Measurements from ENCODE around the gene KCNAB2. TPM values are rescaled to one million over a fixed set of nuclear protein-coding genes. Genes with fewer than 3 reads are reported as not detected.

The KCNAB2 gene
- total RNA-seq, 2 donors from 2014 or later, result 13.5 to 21.8 TPM

- intact Hi-C loops (cut with DNase I), result no loop called here
- no peak for DNase-seq (ENCODE audit: low spot score)
Observed at GRCh38 chr1:6027591-6027990, 18.1 kb upstream of the KCNAB2 start.

GRCh38 chr1:6028042-6028850 lies 17.4 kb upstream of the KCNAB2 start:
- no peak for DNase-seq (ENCODE audit: low spot score)
- intact Hi-C loops (cut with DNase I), result no loop called here

- no peak for DNase-seq (ENCODE audit: low spot score)
- intact Hi-C loops (cut with DNase I), result no loop called here
Observed at GRCh38 chr1:6029351-6029750, 16.3 kb upstream of the KCNAB2 start.

- intact Hi-C loops (cut with DNase I), result no loop called here
- no peak for DNase-seq (ENCODE audit: low spot score)
Observed at GRCh38 chr1:6030132-6030531, 15.6 kb upstream of the KCNAB2 start.

- intact Hi-C loops (cut with DNase I), result no loop called here
Observed at GRCh38 chr1:6030547-6031261, 15.0 kb upstream of the KCNAB2 start.

GRCh38 chr1:6033124-6033523 lies 12.6 kb upstream of the KCNAB2 start:
- intact Hi-C loops (cut with DNase I), result no loop called here

More at GRCh38 chr1:6030547-6031261, 15.0 kb upstream of the KCNAB2 start:
- no peak for DNase-seq (ENCODE audit: low spot score)

GRCh38 chr1:6033986-6034749 lies 11.5 kb upstream of the KCNAB2 start:
- intact Hi-C loops (cut with DNase I), result no loop called here
- DNase-seq (ENCODE audit: low spot score), result no peak

More at GRCh38 chr1:6033124-6033523, 12.6 kb upstream of the KCNAB2 start:
- DNase-seq (ENCODE audit: low spot score), result no peak

- DNase-seq (ENCODE audit: low spot score), result no peak
- intact Hi-C loops (cut with DNase I), result loop anchor here in 1 of 2 donors (5.0 kb wide), 1 partner anchor 462 kb away; no protein-coding TSS in a partner anchor
Observed at GRCh38 chr1:6034750-6035096, 11.0 kb upstream of the KCNAB2 start.

- intact Hi-C loops (cut with DNase I), result loop anchor here in 1 of 2 donors (5.0 kb wide), 1 partner anchor 463 kb away; no protein-coding TSS in a partner anchor
- DNase-seq (ENCODE audit: low spot score), result no peak
Observed at GRCh38 chr1:6035303-6035702, 10.4 kb upstream of the KCNAB2 start.

GRCh38 chr1:6035719-6036118 lies 10.0 kb upstream of the KCNAB2 start:
- intact Hi-C loops (cut with DNase I), result loop anchor here in 1 of 2 donors (5.0 kb wide), 1 partner anchor 463 kb away; no protein-coding TSS in a partner anchor
- DNase-seq (ENCODE audit: low spot score), result no peak

DNA sequence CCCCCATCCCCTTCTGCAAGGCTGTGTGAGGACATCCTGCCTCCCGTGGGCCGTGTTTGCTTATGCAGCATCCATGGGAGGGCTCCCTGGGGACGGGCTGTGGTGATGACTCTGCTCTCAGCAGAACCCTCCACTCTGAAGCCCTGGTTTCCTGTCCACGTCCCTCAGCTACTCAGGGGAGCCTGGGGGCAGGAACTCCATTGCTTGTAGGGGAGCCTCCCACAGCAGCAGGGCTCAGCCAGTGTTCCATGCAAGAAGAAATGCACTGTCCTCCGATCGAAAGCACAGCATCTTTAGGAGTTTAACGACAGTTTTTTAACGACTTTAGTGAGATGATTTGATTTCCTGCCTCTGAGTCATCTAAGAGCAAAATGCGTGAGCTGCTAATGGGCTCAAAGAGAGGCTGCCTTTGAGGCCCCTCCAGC lies 8.3 kb upstream of the KCNAB2 start:
- no peak for DNase-seq (ENCODE audit: low spot score)
- intact Hi-C loops (cut with DNase I), result loop anchor here in 1 of 2 donors (5.0 kb wide), 1 partner anchor 465 kb away; no protein-coding TSS in a partner anchor

GRCh38 chr1:6038603-6039002 lies 7.1 kb upstream of the KCNAB2 start:
- intact Hi-C loops (cut with DNase I), result loop anchor here in 1 of 2 donors (5.0 kb wide), 1 partner anchor 466 kb away; no protein-coding TSS in a partner anchor
- DNase-seq (ENCODE audit: low spot score), result no peak

DNA sequence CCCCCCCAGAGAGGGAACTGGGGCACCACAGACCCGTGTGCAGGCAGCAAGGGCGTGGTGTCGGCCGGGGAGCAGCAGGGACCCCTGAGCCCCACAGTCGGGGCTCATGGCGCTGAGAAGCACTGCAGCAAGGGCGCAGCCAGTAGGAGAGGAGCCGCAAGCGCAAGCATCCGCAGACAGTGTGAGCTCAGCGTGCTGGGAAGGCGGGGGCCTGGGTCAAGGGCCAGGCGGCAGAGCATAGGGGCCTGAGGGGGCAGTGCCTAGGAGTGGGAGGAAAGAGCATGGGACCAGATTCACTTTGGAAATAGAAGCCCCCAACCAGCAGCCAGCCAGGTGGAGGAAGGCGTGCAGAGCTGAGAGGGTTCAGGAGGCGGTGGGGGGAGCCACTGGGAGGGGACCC lies 6.7 kb upstream of the KCNAB2 start:
- intact Hi-C loops (cut with DNase I), result loop anchor here in 1 of 2 donors (5.0 kb wide), 1 partner anchor 467 kb away; no protein-coding TSS in a partner anchor

DNA sequence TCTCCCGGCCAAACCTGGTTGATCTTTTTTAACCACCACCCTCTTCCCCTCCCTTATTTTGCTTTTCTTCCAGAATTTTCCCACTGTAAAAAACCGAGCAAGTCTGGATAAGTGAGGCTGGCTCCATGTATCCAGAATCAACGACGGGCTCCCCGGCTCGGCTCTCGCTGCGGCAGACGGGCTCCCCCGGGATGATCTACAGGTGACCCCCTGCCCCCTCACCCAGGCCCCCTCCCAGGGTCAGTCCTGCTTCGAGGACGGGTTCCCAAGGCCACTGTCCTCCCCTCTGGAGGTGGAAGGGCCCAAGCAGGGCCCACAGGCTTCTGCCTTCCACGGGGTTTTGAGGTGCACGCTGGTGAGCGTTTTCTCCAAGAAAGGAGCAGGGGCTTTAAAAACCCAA lies 5.2 kb upstream of the KCNAB2 start:
- DNase-seq (ENCODE audit: low spot score), result no peak
- intact Hi-C loops (cut with DNase I), result no loop called here

More for the DNA sequence above, 6.7 kb upstream of the KCNAB2 start:
- no peak for DNase-seq (ENCODE audit: low spot score)

GRCh38 chr1:6040861-6041415 lies 4.8 kb upstream of the KCNAB2 start:
- intact Hi-C loops (cut with DNase I), result no loop called here
- no peak for DNase-seq (ENCODE audit: low spot score)

GRCh38 chr1:6041432-6042062 lies 4.1 kb upstream of the KCNAB2 start:
- intact Hi-C loops (cut with DNase I), result no loop called here
- DNase-seq (ENCODE audit: low spot score), result no peak

- intact Hi-C loops (cut with DNase I), result no loop called here
- DNase-seq (ENCODE audit: low spot score), result no peak
Observed at GRCh38 chr1:6043561-6043960, 2.1 kb upstream of the KCNAB2 start.

- intact Hi-C loops (cut with DNase I), result no loop called here
- DNase-seq (ENCODE audit: low spot score), result no peak
Observed at GRCh38 chr1:6044481-6045109, 1.1 kb upstream of the KCNAB2 start.

All from posterior vena cava (tissue), 2 donors.